ENCODE data around the gene C22orf42. TPM values are rescaled to one million over a fixed set of nuclear protein-coding genes. Genes with fewer than 3 reads are reported as not detected.

The C22orf42 gene
- total and polyA plus RNA-seq, 7 donors = not detected

GRCh38 chr22:32203181-32204039, 44.3 kb upstream of the C22orf42 start:
- H3K36me3 ChIP-seq (ENCODE audit: insufficient read depth in 1 of 2, low read depth in 1 of 2) = no peaks in the 10 kb centered on the region
- intact Hi-C loops (cut with DNase I) = loop anchor here in 1 of 2 donors (10.0 kb wide), 1 partner anchor 229 kb away; no protein-coding TSS in a partner anchor
- H3K9me3 ChIP-seq = no peaks in the 10 kb centered on the region
- H3K4me3 ChIP-seq = peak overlapping the region; percentile 1
- no peak for TF ChIP-seq CTCF (IDR thresholded peaks at IDR 0.05)
- DNase-seq (peak in 1 of 2 donors; percentile 38), ATAC-seq (no peak)
- WGBS, 3 donors = 20 to 43% (median 33%) methylated on average over 45 to 53 of the region's 53 CpGs
- peaks cover 0 to 24% (median 5%) of the 10 kb centered on the region in 3 donors for H3K27me3 ChIP-seq (ENCODE audit: insufficient read depth in 3 of 3, low read length in 2 of 3)
- no peaks in the 10 kb centered on the region for H3K4me1 ChIP-seq
- H3K27ac ChIP-seq = no peak overlapping the region

GRCh38 chr22:32202539-32203180, 43.6 kb upstream of the C22orf42 start:
- no peaks in the 10 kb centered on the region for H3K9me3 ChIP-seq
- intact Hi-C loops (cut with DNase I) = loop anchor here in 1 of 2 donors (10.0 kb wide), 1 partner anchor 228 kb away; no protein-coding TSS in a partner anchor
- H3K36me3 ChIP-seq (ENCODE audit: insufficient read depth in 1 of 2, low read depth in 1 of 2) = no peaks in the 10 kb centered on the region
- TF ChIP-seq CTCF (IDR thresholded peaks at IDR 0.05) = peak; percentile 39
- no peak overlapping the region for H3K27ac ChIP-seq
- H3K4me3 ChIP-seq = peak overlapping the region; percentile 1
- no peaks in the 10 kb centered on the region for H3K4me1 ChIP-seq
- DNase-seq (no peak), ATAC-seq (peak in 3 of 4 donors; percentile 52 to 75 (median 56))
- 2 to 11% (median 7%) methylated on average over 26 to 29 of the region's 29 CpGs for WGBS, 3 donors
- H3K27me3 ChIP-seq (ENCODE audit: insufficient read depth in 3 of 3, low read length in 2 of 3) = peaks cover 0 to 25% (median 6%) of the 10 kb centered on the region in 3 donors

GRCh38 chr22:32202161-32202538, 43.0 kb upstream of the C22orf42 start:
- no peak overlapping the region for H3K4me3 ChIP-seq
- no peaks in the 10 kb centered on the region for H3K36me3 ChIP-seq (ENCODE audit: insufficient read depth in 1 of 2, low read depth in 1 of 2)
- no peak for TF ChIP-seq CTCF (IDR thresholded peaks at IDR 0.05)
- H3K4me1 ChIP-seq = no peaks in the 10 kb centered on the region
- intact Hi-C loops (cut with DNase I) = loop anchor here in 1 of 2 donors (10.0 kb wide), 1 partner anchor 227 kb away; no protein-coding TSS in a partner anchor
- WGBS, 3 donors = 28 to 31% (median 29%) methylated on average over 4 of the region's 4 CpGs
- no peak for ATAC-seq
- no peaks in the 10 kb centered on the region for H3K9me3 ChIP-seq
- H3K27me3 ChIP-seq (ENCODE audit: insufficient read depth in 3 of 3, low read length in 2 of 3) = peaks cover 0 to 29% (median 6%) of the 10 kb centered on the region in 3 donors
- no peak overlapping the region for H3K27ac ChIP-seq
- DNase-seq = no peak

DNA sequence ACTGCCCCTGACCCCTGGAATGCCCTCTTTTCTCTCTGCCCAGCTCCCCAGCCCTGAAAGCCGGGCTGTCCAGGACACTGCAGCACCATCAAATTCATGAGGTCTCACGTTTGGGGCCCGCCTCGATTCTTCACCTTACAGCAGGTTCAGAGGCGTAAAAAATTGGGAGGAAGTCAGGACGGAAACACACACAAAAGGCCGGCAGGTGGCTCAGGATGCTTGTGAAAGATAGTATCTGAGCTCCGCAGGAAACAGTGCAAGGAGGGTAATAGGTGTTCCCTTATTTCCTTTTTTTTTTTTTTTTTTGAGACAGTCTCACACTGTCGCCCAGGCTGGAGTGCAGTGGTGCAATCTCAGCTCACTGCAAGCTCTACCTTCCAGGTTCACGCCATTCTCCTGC, 41.6 kb upstream of the C22orf42 start:
- ATAC-seq (no peak), DNase-seq (no peak)
- TF ChIP-seq CTCF (IDR thresholded peaks at IDR 0.05) = no peak
- Histone ChIP-seq H3K27ac (no peak overlapping the region), H3K27me3 (ENCODE audit: insufficient read depth in 3 of 3, low read length in 2 of 3) (peaks cover 0 to 37% (median 6%) of the 10 kb centered on the region in 3 donors), H3K4me1 (no peaks in the 10 kb centered on the region), H3K4me3 (no peak overlapping the region), H3K9me3 (no peaks in the 10 kb centered on the region), H3K36me3 (ENCODE audit: insufficient read depth in 1 of 2, low read depth in 1 of 2) (no peaks in the 10 kb centered on the region)
- WGBS, 3 donors = 66 to 71% (median 69%) methylated on average over 10 of the region's 10 CpGs
- intact Hi-C loops (cut with DNase I) = loop anchor here in 1 of 2 donors (10.0 kb wide), 1 partner anchor 226 kb away; no protein-coding TSS in a partner anchor

All from psoas muscle (tissue), 8 donors.